Measurements from ENCODE around the gene EPN1. TPM values are rescaled to one million over a fixed set of nuclear protein-coding genes. Genes with fewer than 3 reads are reported as not detected.

The EPN1 gene
- total RNA-seq, 4 donors from 2014 or later, result 44.8 to 165 (median 70.2) TPM

DNA sequence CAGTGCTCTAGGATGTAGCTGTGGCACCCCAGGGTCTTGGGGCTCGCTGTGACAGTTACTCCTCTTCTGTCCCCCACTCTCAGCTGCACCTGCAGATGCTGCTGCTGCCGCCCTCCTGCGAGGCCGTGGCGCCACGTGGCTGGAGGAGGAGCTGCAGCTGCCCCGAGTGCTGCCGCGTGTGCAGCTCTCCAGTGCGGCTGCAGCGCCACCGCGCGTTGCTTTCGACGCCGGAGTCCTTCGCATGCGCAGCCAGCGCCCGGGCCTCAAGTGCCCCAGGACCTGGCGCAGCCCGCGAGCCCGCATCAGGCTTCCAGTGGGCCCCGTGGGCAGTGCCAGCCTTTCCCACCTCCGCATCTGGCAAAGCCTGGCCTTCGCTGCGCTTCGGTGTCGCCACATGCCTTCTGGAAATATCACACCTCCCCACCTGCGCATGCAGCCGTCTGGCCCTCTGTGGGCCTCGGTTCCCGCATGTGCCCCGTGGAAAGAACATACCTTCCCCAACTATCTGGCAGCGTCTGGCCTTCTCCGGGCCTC lies 34.9 kb upstream of the EPN1 start:
- no peak for TF ChIP-seq POLR2AphosphoS5 (IDR thresholded peaks at IDR 0.05)
- TF ChIP-seq, protein P1, sequence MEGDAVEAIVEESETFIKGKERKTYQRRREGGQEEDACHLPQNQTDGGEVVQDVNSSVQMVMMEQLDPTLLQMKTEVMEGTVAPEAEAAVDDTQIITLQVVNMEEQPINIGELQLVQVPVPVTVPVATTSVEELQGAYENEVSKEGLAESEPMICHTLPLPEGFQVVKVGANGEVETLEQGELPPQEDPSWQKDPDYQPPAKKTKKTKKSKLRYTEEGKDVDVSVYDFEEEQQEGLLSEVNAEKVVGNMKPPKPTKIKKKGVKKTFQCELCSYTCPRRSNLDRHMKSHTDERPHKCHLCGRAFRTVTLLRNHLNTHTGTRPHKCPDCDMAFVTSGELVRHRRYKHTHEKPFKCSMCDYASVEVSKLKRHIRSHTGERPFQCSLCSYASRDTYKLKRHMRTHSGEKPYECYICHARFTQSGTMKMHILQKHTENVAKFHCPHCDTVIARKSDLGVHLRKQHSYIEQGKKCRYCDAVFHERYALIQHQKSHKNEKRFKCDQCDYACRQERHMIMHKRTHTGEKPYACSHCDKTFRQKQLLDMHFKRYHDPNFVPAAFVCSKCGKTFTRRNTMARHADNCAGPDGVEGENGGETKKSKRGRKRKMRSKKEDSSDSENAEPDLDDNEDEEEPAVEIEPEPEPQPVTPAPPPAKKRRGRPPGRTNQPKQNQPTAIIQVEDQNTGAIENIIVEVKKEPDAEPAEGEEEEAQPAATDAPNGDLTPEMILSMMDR (IDR thresholded peaks at IDR 0.05), result peak in 3 of 4 experiments; percentile 55 to 67 (median 60)
- TF ChIP-seq EP300 (IDR thresholded peaks at IDR 0.05), result no peak
- TF ChIP-seq POLR2A (IDR thresholded peaks at IDR 0.05), result no peak
- peak overlapping the region; percentile 89 to 95 for H3K4me3 ChIP-seq
- H3K27ac ChIP-seq, result peak overlapping the region; percentile 83 to 96 (median 93)
- no peaks in the 10 kb centered on the region for H3K27me3 ChIP-seq
- no peaks in the 10 kb centered on the region for H3K9me3 ChIP-seq
- peak; percentile 26 for ATAC-seq
- no CpG with 5 or more reads among the region's 38 CpGs for WGBS, 2 donors (ENCODE audit: low coverage in 1 of 2)
- H3K36me3 ChIP-seq, result peaks cover 0 to 7% of the 10 kb centered on the region in 2 donors
- peaks cover 5 to 94% (median 66%) of the 10 kb centered on the region in 3 donors for H3K4me1 ChIP-seq

DNA sequence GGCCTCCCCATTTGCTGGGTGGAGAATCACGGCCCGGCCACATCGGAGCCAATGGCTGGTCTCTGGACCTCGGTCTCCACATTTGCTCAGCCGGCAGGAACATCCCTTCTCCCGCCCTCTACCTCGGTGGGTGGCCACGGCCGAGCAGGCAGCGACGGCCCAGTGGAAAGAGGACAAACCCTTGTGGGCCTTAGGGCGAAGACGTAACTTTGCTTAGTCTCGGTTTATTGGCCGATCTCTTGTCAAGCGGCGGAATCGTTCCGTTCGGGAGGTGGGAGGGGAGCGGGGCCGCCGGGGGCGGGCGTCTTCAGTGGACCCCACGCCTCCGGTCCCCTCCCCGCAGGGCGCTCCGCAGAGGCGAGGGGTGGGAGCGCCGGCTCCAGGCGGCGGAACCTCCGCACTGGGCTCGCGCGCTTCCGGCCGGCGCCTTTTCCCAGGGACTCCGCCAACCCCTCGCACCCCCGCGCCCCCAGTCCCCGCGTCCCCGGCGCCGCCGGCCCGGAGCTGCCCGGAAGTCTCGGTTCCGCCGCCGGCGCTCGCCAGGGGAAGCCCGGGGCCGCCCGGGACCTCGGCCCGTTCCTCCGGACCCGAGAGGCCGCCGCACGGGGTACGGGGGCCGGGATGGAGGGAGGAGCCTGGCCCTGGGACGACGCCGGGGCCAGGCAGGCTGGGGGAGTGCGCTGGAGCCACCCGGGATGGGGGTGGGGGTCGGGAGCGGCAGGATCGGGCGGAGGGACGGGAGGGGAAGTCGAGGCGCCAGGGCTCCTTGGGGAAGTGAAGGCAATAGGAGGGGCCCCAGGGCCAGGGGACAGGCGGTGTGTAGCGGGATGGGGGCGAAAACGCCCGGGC lies 34.2 kb upstream of the EPN1 start, which contains the start of gene ZNF580:
ZNF580 (plus strand) TSS at position 426 of the 849 bp plus-strand sequence. CDS start 1,507 bp downstream, outside the sequence.
- peak; percentile 72 for ATAC-seq
- H3K4me3 ChIP-seq, result peak within 1 kb of the TSS; percentile 89 to 95
- TF ChIP-seq POLR2A (IDR thresholded peaks at IDR 0.05) (peak; percentile 14 to 30), POLR2AphosphoS5 (IDR thresholded peaks at IDR 0.05) (peak; percentile 10)
- TF ChIP-seq, protein P1 (IDR thresholded peaks at IDR 0.05), result no peak
- H3K27me3 ChIP-seq, result no peaks in the 10 kb centered on the region
- H3K4me1 ChIP-seq, result peaks cover 5 to 95% (median 64%) of the 10 kb centered on the region in 3 donors
- no peaks in the 10 kb centered on the region for H3K9me3 ChIP-seq
- peaks cover 0 to 14% of the 10 kb centered on the region in 2 donors for H3K36me3 ChIP-seq
- H3K27ac ChIP-seq, result peak within 1 kb of the TSS; percentile 83 to 96 (median 93)
- 0% methylated on average over 16 of the region's 89 CpGs; no CpG with 5 or more reads in 1 of the 2 donors for WGBS, 2 donors (ENCODE audit: low coverage in 1 of 2)

DNA sequence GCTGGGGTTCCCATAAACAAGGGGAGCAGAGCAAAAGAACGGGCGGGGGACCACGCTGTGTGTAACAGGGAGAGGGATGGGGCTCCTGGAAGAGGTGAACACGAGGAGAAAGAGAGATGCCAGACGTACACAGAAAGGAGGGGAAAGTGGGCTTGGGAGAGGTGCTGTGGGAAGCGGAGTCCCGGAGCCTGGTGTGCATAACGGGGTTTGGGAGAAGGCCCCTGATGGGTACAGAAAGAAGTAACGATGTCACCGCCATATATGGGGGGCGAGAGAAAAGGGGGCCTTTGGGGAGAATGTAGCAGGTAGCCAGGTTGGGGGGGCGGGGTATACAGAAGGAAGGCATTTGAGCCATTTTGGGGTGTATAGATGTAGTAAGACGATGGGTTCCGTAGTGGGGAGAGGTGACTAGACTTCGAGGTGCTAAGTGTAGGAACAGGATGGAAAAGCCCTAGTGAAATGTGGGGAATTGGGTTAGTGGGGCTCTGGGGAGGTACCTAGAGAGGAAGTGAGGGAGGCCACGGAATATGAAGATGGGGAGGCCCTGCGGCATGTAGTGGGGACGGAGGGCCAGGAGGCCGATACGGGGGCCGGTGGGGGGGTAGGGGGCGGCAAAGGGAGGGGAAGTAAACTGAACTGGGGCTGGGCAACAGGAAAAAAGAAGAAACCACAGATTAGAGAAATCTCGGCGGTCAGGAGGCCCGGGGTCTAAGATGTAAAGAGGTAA lies 33.4 kb upstream of the EPN1 start:
- Histone ChIP-seq H3K4me3 (peak overlapping the region; percentile 89 to 95), H3K9me3 (no peaks in the 10 kb centered on the region), H3K27ac (peak overlapping the region; percentile 83 to 96 (median 93)), H3K27me3 (no peaks in the 10 kb centered on the region), H3K4me1 (peaks cover 3 to 94% (median 56%) of the 10 kb centered on the region in 3 donors), H3K36me3 (peaks cover 0 to 19% of the 10 kb centered on the region in 2 donors)
- no peak for TF ChIP-seq EP300 (IDR thresholded peaks at IDR 0.05)
- no peak for TF ChIP-seq POLR2AphosphoS5 (IDR thresholded peaks at IDR 0.05)
- TF ChIP-seq, protein P1 (IDR thresholded peaks at IDR 0.05), result no peak
- no peak for TF ChIP-seq POLR2A (IDR thresholded peaks at IDR 0.05)
- 0 to 2% methylated on average over 2 to 24 of the region's 25 CpGs for WGBS, 2 donors (ENCODE audit: low coverage in 1 of 2)
- ATAC-seq, result peak; percentile 3

DNA sequence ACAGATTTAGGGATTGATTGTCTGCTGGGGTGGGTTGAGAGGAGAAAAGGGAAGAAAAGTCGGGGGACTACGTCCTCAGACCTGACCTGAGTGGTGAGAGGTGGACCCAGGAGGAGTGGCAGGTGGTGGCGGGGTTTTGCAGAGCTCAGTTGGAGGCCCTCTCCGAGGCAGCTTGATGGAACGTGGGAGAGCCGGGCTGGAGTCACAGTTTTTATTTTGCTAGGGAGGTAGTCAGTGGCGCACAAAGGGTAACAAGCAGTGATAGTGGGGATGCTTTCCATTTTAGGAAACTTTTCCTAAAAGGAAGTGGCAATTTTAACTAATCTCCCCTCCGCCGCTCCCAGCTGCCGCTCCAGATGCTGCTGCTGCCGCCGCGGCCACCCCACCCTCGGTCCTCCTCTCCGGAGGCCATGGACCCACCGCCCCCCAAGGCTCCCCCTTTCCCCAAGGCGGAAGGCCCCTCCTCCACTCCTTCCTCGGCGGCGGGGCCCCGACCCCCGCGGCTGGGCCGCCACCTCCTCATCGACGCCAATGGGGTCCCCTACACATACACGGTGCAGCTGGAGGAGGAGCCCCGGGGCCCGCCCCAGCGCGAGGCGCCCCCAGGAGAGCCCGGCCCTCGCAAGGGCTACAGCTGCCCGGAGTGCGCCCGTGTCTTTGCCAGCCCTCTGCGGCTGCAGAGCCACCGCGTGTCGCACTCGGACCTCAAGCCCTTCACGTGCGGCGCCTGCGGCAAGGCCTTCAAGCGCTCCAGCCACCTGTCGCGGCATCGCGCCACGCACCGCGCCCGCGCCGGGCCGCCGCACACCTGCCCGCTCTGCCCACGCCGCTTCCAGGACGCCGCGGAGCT lies 32.6 kb upstream of the EPN1 start:
- peak overlapping the region; percentile 89 to 95 for H3K4me3 ChIP-seq
- H3K27me3 ChIP-seq, result no peaks in the 10 kb centered on the region
- peaks cover 0 to 19% of the 10 kb centered on the region in 2 donors for H3K36me3 ChIP-seq
- peak; percentile 1 for ATAC-seq
- TF ChIP-seq POLR2A (IDR thresholded peaks at IDR 0.05), result peak in 1 of 2 donors; percentile 6
- TF ChIP-seq, protein P1 (IDR thresholded peaks at IDR 0.05), result no peak
- peak; percentile 5 for TF ChIP-seq POLR2AphosphoS5 (IDR thresholded peaks at IDR 0.05)
- TF ChIP-seq EP300 (IDR thresholded peaks at IDR 0.05), result no peak
- no peaks in the 10 kb centered on the region for H3K9me3 ChIP-seq
- WGBS, 2 donors (ENCODE audit: low coverage in 1 of 2), result 0 to 1% methylated on average over 14 to 15 of the region's 65 CpGs
- H3K4me1 ChIP-seq, result peaks cover 3 to 94% (median 54%) of the 10 kb centered on the region in 3 donors
- H3K27ac ChIP-seq, result peak overlapping the region; percentile 16 to 96 (median 93)
